K562 (cell line): ENCODE measurements around the gene ADAMTS15. TPM values are rescaled to one million over a fixed set of nuclear protein-coding genes. Genes with fewer than 3 reads are reported as not detected.

Experiments used
- ATAC-seq: fragments of 200-7000 bp; cut with Tn5 transposase; 3 replicates; pipeline ENCODE4 v1.9.1; 2020; ENCODE audit warnings: moderate library complexity
- BruUV-seq: library from RNA; stranded (reverse); fragments of 400-500 nt; replicated peaks from 2 replicates; lab custom pipeline; 2021; lab: Mats Ljungman, UMichigan
- CTCF ChIA-PET: fragments of 300-600 bp; formaldehyde crosslinking; extraction: SDS; loops from one replicate; lab custom pipeline; 2021; ENCODE audit warnings: low intra/inter-chr PET ratio; lab: Yijun Ruan, JAX
- POLR2A ChIA-PET: fragments of 300-600, 350-650 bp; sonication (Branson Sonifier 250); formaldehyde crosslinking; extraction: SDS; loops from one replicate; lab custom pipeline; 2021; ENCODE audit warnings: antibody characterized with exemption, inconsistent platforms; lab: Yijun Ruan, JAX
- DNase-seq, 4 experiments: peaks; one replicate each; pipeline versions ENCODE4 v3.0.0 to v3.0.0-alpha.2; 2011 to 2018; ENCODE audit warnings: low spot score in 3 of 4, mixed read lengths in 3 of 4; ENCODE audit errors: extremely low read depth in 1 of 4
- FAIRE-seq: peaks from 2 replicates; lab custom pipeline; 2011; peaks lifted over from hg19 to GRCh38; lab: Jason Lieb, UNC
- H2AFZ ChIP-seq: 2 replicates; pipeline ENCODE4 v1.6.0; 2011; ENCODE audit warnings: low read depth, low read length, control low read depth, inconsistent platforms
- H3K27ac ChIP-seq: fragments of 200-600 bp; 3 replicates; pipeline ENCODE4 v1.8.0; 2011; ENCODE audit warnings: low read depth, mild to moderate bottlenecking, control low read depth, inconsistent platforms, low read length, moderate library complexity, mixed read lengths; ENCODE audit errors: extremely low read depth
- H3K27me3 ChIP-seq, 2 experiments: fragments of 300-600 bp in 1 of 2; 2 replicates in 1 of 2; 3 replicates in 1 of 2; pipeline versions ENCODE4 v1.6.0 to v1.8.0; 2011; ENCODE audit warnings: inconsistent platforms in 2 of 2, low read length in 2 of 2, mild to moderate bottlenecking in 1 of 2, mixed read lengths in 1 of 2, moderate library complexity in 1 of 2; ENCODE audit not compliant: control insufficient read depth in 2 of 2, insufficient read depth in 2 of 2
- H3K36me3 ChIP-seq: fragments of 300-600 bp; 3 replicates; pipeline ENCODE4 v1.8.0; 2011; ENCODE audit warnings: mild to moderate bottlenecking, low read length, inconsistent platforms; ENCODE audit not compliant: control insufficient read depth, insufficient read depth
- H3K4me1 ChIP-seq, 2 experiments: fragments of 200-600 bp in 1 of 2; replicated peaks in 1 of 2; 2 replicates in 1 of 2; 3 replicates in 1 of 2; pipeline versions ENCODE4 v1.5.1 to v1.8.0; 2011; ENCODE audit warnings: inconsistent platforms in 2 of 2, low read length in 2 of 2, mild to moderate bottlenecking in 1 of 2, mixed read lengths in 1 of 2, moderate library complexity in 1 of 2; ENCODE audit not compliant: control insufficient read depth in 2 of 2, insufficient read depth in 2 of 2
- H3K4me2 ChIP-seq: 2 replicates; pipeline ENCODE4 v1.6.1; 2011; ENCODE audit warnings: low read length, control low read depth, inconsistent platforms, mixed read lengths; ENCODE audit not compliant: insufficient read depth
- H3K4me3 ChIP-seq: fragments of 200-600 bp; sonication (generic), shearing (Covaris generic); 2 replicates; pipeline ENCODE4 v1.5.1; 2016; ENCODE audit warnings: control low read depth, inconsistent platforms
- H3K79me2 ChIP-seq: fragments of 200-600 bp; 3 replicates; pipeline ENCODE4 v1.8.0; 2011; ENCODE audit warnings: low read length, inconsistent platforms; ENCODE audit not compliant: control insufficient read depth, insufficient read depth
- H3K9ac ChIP-seq, 2 experiments: 2 replicates each; pipeline versions ENCODE4 v1.6.0 to v1.6.1; 2011; ENCODE audit warnings: low read depth in 2 of 2, low read length in 2 of 2, control low read depth in 1 of 2, inconsistent platforms in 1 of 2, mild to moderate bottlenecking in 1 of 2, mixed read lengths in 1 of 2; ENCODE audit not compliant: insufficient read depth in 1 of 2
- H3K9me1 ChIP-seq: one replicate; pipeline ENCODE4 v1.6.0; 2011; ENCODE audit warnings: inconsistent platforms, mild to moderate bottlenecking, low read length, moderate library complexity; ENCODE audit not compliant: control insufficient read depth, insufficient read depth
- H3K9me3 ChIP-seq: replicated peaks from 2 replicates; pipeline ENCODE4 v1.5.1; 2011; ENCODE audit warnings: low read depth, low read length, inconsistent platforms; ENCODE audit not compliant: control insufficient read depth, insufficient read depth
- H4K20me1 ChIP-seq: replicated peaks from 2 replicates; pipeline ENCODE4 v1.6.1; 2011; ENCODE audit warnings: low read length, inconsistent platforms, mixed read lengths; ENCODE audit not compliant: control insufficient read depth, insufficient read depth
- TAF15 ChIP-seq: fragments of 200-400 bp; formaldehyde crosslinking; IDR thresholded peaks from 2 replicates; pipeline ENCODE4 v1.6.1; 2017; ENCODE audit warnings: mild to moderate bottlenecking, low read depth, low read length, moderate library complexity
- VEZF1 ChIP-seq: fragments of 200-800 bp; sonication (Bioruptor generic); IDR thresholded peaks from 2 replicates; pipeline ENCODE4 v1.6.1; 2017; ENCODE audit warnings: missing genetic modification characterization, missing compliant biosample characterization
- ZBTB7A ChIP-seq: IDR thresholded peaks from 2 replicates; pipeline ENCODE4 v1.6.1; 2011; ENCODE audit warnings: low read depth, mild to moderate bottlenecking, low read length, moderate library complexity, borderline replicate concordance; ENCODE audit not compliant: control insufficient read depth
- ZNF232 ChIP-seq: sonication (generic); formaldehyde crosslinking; IDR thresholded peaks from 2 replicates; pipeline ENCODE4 v1.8.0; 2022; ENCODE audit warnings: mild to moderate bottlenecking, missing genetic modification reagents
- WGBS: fragments of 100-300 bp; shearing (Covaris generic); methylation state at CpG from one replicate; pipeline ENCODE4 v1.1.6; 2016; ENCODE audit warnings: low coverage, mixed read lengths; ENCODE audit not compliant: insufficient coverage; ENCODE audit errors: missing lambda C conversion rate; 5-methylcytosine and 5-hydroxymethylcytosine counted together
- in situ Hi-C: fragments of 300-500 bp; cut with MboI; formaldehyde crosslinking; loops from 4 replicates; pipeline ENCODE4 v1.15.0; 2018; ENCODE audit warnings: inconsistent platforms, mixed read lengths
- intact Hi-C: fragments of 100-400 bp; cut with micrococcal nuclease; formaldehyde crosslinking; loops from 2 replicates; pipeline ENCODE4 v1.14.2; 2022
- polyA plus RNA-seq, 8 experiments: library from polyadenylated mRNA; depleted of rRNA in 4 of 8; stranded (reverse) in 5 of 8; unstranded in 3 of 8; fragments of >200 nt; fragmentation: Nextera tagmentation in 2 of 8; fragmentation: Illumina TruSeq in 1 of 8; extraction: Ambion mirVana in 2 of 8; extraction: Trizol in 1 of 8; gene quantifications; 2 replicates each; pipeline versions ENCODE4 v1.2.1 to v1.2.3, GENCODE V29; 2011 to 2014; ENCODE audit warnings: inconsistent platforms in 1 of 8, missing spikeins in 1 of 8
- total RNA-seq, 7 experiments: library from RNA; depleted of rRNA in 6 of 7; stranded (reverse); fragments of >200 nt in 6 of 7; fragmentation: Illumina TruSeq in 2 of 7; extraction: Trizol in 2 of 7; gene quantifications; 2 replicates each; pipeline versions ENCODE4 v1.2.1 to v1.2.3, GENCODE V29; 2011 to 2021; ENCODE audit warnings: low replicate concordance in 1 of 7

ADAMTS15 gene
- total and polyA plus RNA-seq, 9 of the 15 experiments (the other 6 are each of a cell fraction or from before 2014, with no cell fraction given), result 0.04 TPM; not detected in 8

- POLR2A ChIA-PET, result interaction anchor here (1.0 to 1.1 kb wide), 2 partner anchors 9 to 483 kb away, joined by 3 read pairs; no protein-coding TSS in a partner anchor
- Histone ChIP-seq H3K9me1 (no peaks in the 10 kb centered on the region), H4K20me1 (peaks cover 19% of the 10 kb centered on the region; the same call in 1 of the 2 replicates), H3K36me3 (no peaks in the 10 kb centered on the region)
- no peak for ATAC-seq
- no peak for FAIRE-seq
- no TSS peak for BruUV-seq
- TF ChIP-seq ZBTB7A (no peak), VEZF1 (no peak), TAF15 (no peak), ZNF232 (CRISPR knock-in tag) (no peak)
- TF ChIP-seq, all 486 proteins: peak for 0
- Histone ChIP-seq H3K9ac (no peak overlapping the region), H3K4me1 (peaks cover 0 to 8% of the 10 kb centered on the region in 2 experiments; a peak in 2 of 5 replicates), H3K4me3 (no peak overlapping the region), H3K27me3 (peaks cover 54 to 94% of the 10 kb centered on the region in 2 experiments), H3K27ac (no peak overlapping the region), H2AFZ (no peak overlapping the region), H3K9me3 (no peaks in the 10 kb centered on the region), H3K79me2 (no peaks in the 10 kb centered on the region), H3K4me2 (no peak overlapping the region)
- no peak for DNase-seq
- in situ Hi-C loops (loop anchor here (10.0 kb wide), 1 partner anchor 209 kb away; no protein-coding TSS in a partner anchor), intact Hi-C loops (no loop called here)
- WGBS, result under 1% methylated on average over 16 of the region's 16 CpGs
- CTCF ChIA-PET, result no interaction called here
Measured at GRCh38 chr11:130423541-130424142, 24.8 kb upstream of the ADAMTS15 start.
